K562 (cell line): ENCODE results near the gene ODR4. TPM values are rescaled to one million over a fixed set of nuclear protein-coding genes. Genes with fewer than 3 reads are reported as not detected.
A peak's percentile ranks its signal among the peaks of the same experiment; 100 is the strongest.

Experiments used
- ATF4 ChIP-seq: fragments of 450-650 bp; formaldehyde crosslinking; IDR thresholded peaks from 2 replicates; pipeline ENCODE4 v1.4.0; 2022; ENCODE audit warnings: mild to moderate bottlenecking, moderate library complexity
- BRD9 ChIP-seq: fragments of 450-650 bp; IDR thresholded peaks from 2 replicates; pipeline ENCODE4 v1.6.1; 2018; ENCODE audit warnings: low read depth; ENCODE audit not compliant: partially characterized antibody
- C11orf30 ChIP-seq: fragments of 450-650 bp; IDR thresholded peaks from 2 replicates; pipeline ENCODE4 v1.6.1; 2016; ENCODE audit warnings: low read depth, mild to moderate bottlenecking
- ETS1 ChIP-seq: conservative IDR thresholded peaks from 2 replicates; pipeline ENCODE4 v1.6.1; 2011; ENCODE audit warnings: low read depth, mild to moderate bottlenecking, low read length; ENCODE audit not compliant: control insufficient read depth
- GTF2B ChIP-seq: IDR thresholded peaks from 2 replicates; pipeline ENCODE4 v1.6.1; 2011; ENCODE audit not compliant: insufficient read length; ENCODE audit errors: extremely low read depth
- HDAC3 ChIP-seq: fragments of 450-650 bp; IDR thresholded peaks from 2 replicates; pipeline ENCODE4 v1.6.1; 2018; ENCODE audit warnings: borderline replicate concordance, mild to moderate bottlenecking, moderate library complexity; ENCODE audit not compliant: partially characterized antibody
- IFI16 ChIP-seq: fragments of 250-450 bp; sonication (Bioruptor Pico); IDR thresholded peaks from 2 replicates; pipeline ENCODE4 v2.1.2; 2022; ENCODE audit warnings: mild to moderate bottlenecking, inconsistent platforms
- MAFG ChIP-seq: fragments of 450-650 bp; conservative IDR thresholded peaks from 2 replicates; pipeline ENCODE4 v1.6.1; 2016; ENCODE audit warnings: missing genetic modification characterization, missing compliant biosample characterization
- MTA2 ChIP-seq: fragments of 450-650 bp; IDR thresholded peaks from 2 replicates; pipeline ENCODE4 v1.6.1; 2016; ENCODE audit warnings: low read depth
- MYBL2 ChIP-seq, 2 experiments: fragments of 450-650 bp in 1 of 2; sonication (generic) in 1 of 2; formaldehyde crosslinking in 1 of 2; IDR thresholded peaks; 2 replicates each; pipeline versions ENCODE4 v1.6.1 to v1.8.1; 2017 to 2022; ENCODE audit warnings: borderline replicate concordance in 1 of 2, inconsistent platforms in 1 of 2, low read depth in 1 of 2, mild to moderate bottlenecking in 1 of 2, missing genetic modification reagents in 1 of 2, moderate library complexity in 1 of 2
- RBBP5 ChIP-seq: fragments of 200-600 bp; sonication (generic); IDR thresholded peaks from 2 replicates; pipeline ENCODE4 v1.6.1; 2012; ENCODE audit warnings: borderline replicate concordance, mild to moderate bottlenecking, low read length, control low read depth, inconsistent platforms; ENCODE audit not compliant: insufficient read depth, poor library complexity, severe bottlenecking
- SRSF1 ChIP-seq: fragments of 200-400 bp; formaldehyde crosslinking; IDR thresholded peaks from 2 replicates; pipeline ENCODE4 v1.6.1; 2017; ENCODE audit warnings: mild to moderate bottlenecking, low read depth, low read length, moderate library complexity
- ZNF512 ChIP-seq: IDR thresholded peaks from 2 replicates; pipeline ENCODE4 v1.6.1; 2016; ENCODE audit warnings: missing genetic modification characterization, missing compliant biosample characterization
- ZNF639 ChIP-seq, 2 experiments: fragments of 200-800 bp in 1 of 2; sonication (Bioruptor generic) in 1 of 2; sonication (generic) in 1 of 2; formaldehyde crosslinking in 1 of 2; IDR thresholded peaks in 1 of 2; conservative IDR thresholded peaks in 1 of 2; 2 replicates each; pipeline versions ENCODE4 v1.5.0 to v1.6.1; 2016 to 2020; ENCODE audit warnings: missing compliant biosample characterization in 1 of 2, missing genetic modification characterization in 1 of 2, missing genetic modification reagents in 1 of 2
- ZNF785 ChIP-seq: fragments of 250-450 bp; sonication (Bioruptor Pico); IDR thresholded peaks from 2 replicates; pipeline ENCODE4 v1.4.0; 2020; ENCODE audit warnings: mild to moderate bottlenecking
- polyA plus RNA-seq, 8 experiments: library from polyadenylated mRNA; depleted of rRNA in 4 of 8; stranded (reverse) in 5 of 8; unstranded in 3 of 8; fragments of >200 nt; fragmentation: Nextera tagmentation in 2 of 8; fragmentation: Illumina TruSeq in 1 of 8; extraction: Ambion mirVana in 2 of 8; extraction: Trizol in 1 of 8; gene quantifications; 2 replicates each; pipeline versions ENCODE4 v1.2.1 to v1.2.3, GENCODE V29; 2011 to 2014; ENCODE audit warnings: inconsistent platforms in 1 of 8, missing spikeins in 1 of 8
- total RNA-seq, 7 experiments: library from RNA; depleted of rRNA in 6 of 7; stranded (reverse); fragments of >200 nt in 6 of 7; fragmentation: Illumina TruSeq in 2 of 7; extraction: Trizol in 2 of 7; gene quantifications; 2 replicates each; pipeline versions ENCODE4 v1.2.1 to v1.2.3, GENCODE V29; 2011 to 2021; ENCODE audit warnings: low replicate concordance in 1 of 7

The ODR4 gene
- total and polyA plus RNA-seq, 9 of the 15 experiments (the other 6 are each of a cell fraction or from before 2014, with no cell fraction given) = 23.1 to 63.9 (median 44.1) TPM

- TF ChIP-seq BRD9 (no peak), GTF2B (no peak), MTA2 (no peak), ZNF785 (no peak), ZNF639 (CRISPR knock-in tag; conservative IDR thresholded peaks at IDR 0.05 in 1 of 2, IDR thresholded peaks at IDR 0.05 in 1 of 2) (no peak), MAFG (tag) (peak; percentile 51), ETS1 (no peak), ATF4 (CRISPR knock-in tag) (no peak), RBBP5 (no peak), HDAC3 (no peak), C11orf30 (peak; percentile 79), IFI16 (CRISPR knock-in tag) (no peak), SRSF1 (0 out of 2 replicates have a peak, but pooled peaks have one; percentile 72), ZNF512 (no peak), MYBL2 (IDR thresholded peaks at IDR 0.05; ENCODE audit: low read depth) (no peak), MYBL2 (CRISPR knock-in tag; IDR thresholded peaks at IDR 0.05; ENCODE audit: borderline replicate concordance) (no peak)
- TF ChIP-seq, all 486 proteins: peak for 6
These were observed 38.1 kb upstream of the ODR4 start (continued) for GRCh38 chr1:186337554-186337953.
